Measurements from ENCODE around the gene SFXN3. TPM values are rescaled to one million over a fixed set of nuclear protein-coding genes. Genes with fewer than 3 reads are reported as not detected.
A peak's percentile ranks its signal among the peaks of the same experiment; 100 is the strongest.

The SFXN3 gene
- total RNA-seq, 4 donors from 2014 or later = 47.8 to 442 (median 53.1) TPM

GRCh38 chr10:101054876-101055275 is 23.8 kb downstream of the SFXN3 start:
- H3K27ac ChIP-seq = no peak overlapping the region
- in situ Hi-C loops (cut with MboI; ENCODE audit: low pct_ligation_motif_present in 1 of 4, low pct_unique_long_range_greater_than_20kb in 1 of 4, low sequenced_read_pairs in 3 of 4) (no loop called here), intact Hi-C loops (cut with DNase I; ENCODE audit: low total_unique reads) (no loop called here)
- H3K36me3 ChIP-seq = no peaks in the 10 kb centered on the region
- H3K9me3 ChIP-seq = no peaks in the 10 kb centered on the region
- DNase-seq = no peak
- TF ChIP-seq POLR2AphosphoS5 (IDR thresholded peaks at IDR 0.05) (no peak), POLR2A (IDR thresholded peaks at IDR 0.05) (no peak), EP300 (IDR thresholded peaks at IDR 0.05; ENCODE audit: low read depth) (no peak)
- TF ChIP-seq, protein P1, sequence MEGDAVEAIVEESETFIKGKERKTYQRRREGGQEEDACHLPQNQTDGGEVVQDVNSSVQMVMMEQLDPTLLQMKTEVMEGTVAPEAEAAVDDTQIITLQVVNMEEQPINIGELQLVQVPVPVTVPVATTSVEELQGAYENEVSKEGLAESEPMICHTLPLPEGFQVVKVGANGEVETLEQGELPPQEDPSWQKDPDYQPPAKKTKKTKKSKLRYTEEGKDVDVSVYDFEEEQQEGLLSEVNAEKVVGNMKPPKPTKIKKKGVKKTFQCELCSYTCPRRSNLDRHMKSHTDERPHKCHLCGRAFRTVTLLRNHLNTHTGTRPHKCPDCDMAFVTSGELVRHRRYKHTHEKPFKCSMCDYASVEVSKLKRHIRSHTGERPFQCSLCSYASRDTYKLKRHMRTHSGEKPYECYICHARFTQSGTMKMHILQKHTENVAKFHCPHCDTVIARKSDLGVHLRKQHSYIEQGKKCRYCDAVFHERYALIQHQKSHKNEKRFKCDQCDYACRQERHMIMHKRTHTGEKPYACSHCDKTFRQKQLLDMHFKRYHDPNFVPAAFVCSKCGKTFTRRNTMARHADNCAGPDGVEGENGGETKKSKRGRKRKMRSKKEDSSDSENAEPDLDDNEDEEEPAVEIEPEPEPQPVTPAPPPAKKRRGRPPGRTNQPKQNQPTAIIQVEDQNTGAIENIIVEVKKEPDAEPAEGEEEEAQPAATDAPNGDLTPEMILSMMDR (IDR thresholded peaks at IDR 0.05) = no peak
- H3K27me3 ChIP-seq = peaks cover 17% of the 10 kb centered on the region
- 92 to 100% methylated on average over 2 to 5 of the region's 5 CpGs for WGBS, 2 donors (ENCODE audit: low coverage in 1 of 2)
- H3K4me1 ChIP-seq = peaks cover 0 to 12% (median 9%) of the 10 kb centered on the region in 4 donors
- no peak overlapping the region for H3K4me3 ChIP-seq

DNA sequence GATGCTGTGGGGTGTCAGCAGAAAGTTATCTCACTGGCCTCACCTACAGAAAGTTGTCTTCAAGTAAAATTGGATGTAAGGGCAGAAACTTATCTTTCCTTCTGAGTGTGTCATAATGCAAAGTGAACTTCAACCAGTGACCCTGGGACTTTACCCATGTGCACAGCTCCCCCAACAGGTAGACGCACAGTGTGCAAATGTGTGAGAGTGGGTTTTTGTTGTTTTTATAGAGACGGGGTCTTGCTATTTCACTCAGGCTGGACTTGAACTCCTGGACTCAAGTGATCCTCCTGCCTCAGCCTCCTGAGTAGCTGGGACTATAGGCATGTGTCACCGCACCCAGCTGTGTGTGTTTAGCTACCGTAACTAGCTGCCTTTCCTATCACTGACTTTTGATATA is 24.4 kb downstream of the SFXN3 start:
- 63 to 90% methylated on average over 1 to 4 of the region's 4 CpGs for WGBS, 2 donors (ENCODE audit: low coverage in 1 of 2)
- Histone ChIP-seq H3K9me3 (no peaks in the 10 kb centered on the region), H3K4me3 (no peak overlapping the region), H3K27me3 (peaks cover 11% of the 10 kb centered on the region), H3K27ac (no peak overlapping the region), H3K4me1 (peaks cover 0 to 12% (median 9%) of the 10 kb centered on the region in 4 donors), H3K36me3 (no peaks in the 10 kb centered on the region)
- intact Hi-C loops (cut with DNase I; ENCODE audit: low total_unique reads) = no loop called here
- DNase-seq = no peak
- TF ChIP-seq, protein P1 (IDR thresholded peaks at IDR 0.05) = no peak
- no peak for TF ChIP-seq EP300 (IDR thresholded peaks at IDR 0.05; ENCODE audit: low read depth)
- TF ChIP-seq POLR2AphosphoS5 (IDR thresholded peaks at IDR 0.05) = no peak
- no peak for TF ChIP-seq POLR2A (IDR thresholded peaks at IDR 0.05)
- in situ Hi-C loops (cut with MboI; ENCODE audit: low pct_ligation_motif_present in 1 of 4, low pct_unique_long_range_greater_than_20kb in 1 of 4, low sequenced_read_pairs in 3 of 4) = no loop called here

DNA sequence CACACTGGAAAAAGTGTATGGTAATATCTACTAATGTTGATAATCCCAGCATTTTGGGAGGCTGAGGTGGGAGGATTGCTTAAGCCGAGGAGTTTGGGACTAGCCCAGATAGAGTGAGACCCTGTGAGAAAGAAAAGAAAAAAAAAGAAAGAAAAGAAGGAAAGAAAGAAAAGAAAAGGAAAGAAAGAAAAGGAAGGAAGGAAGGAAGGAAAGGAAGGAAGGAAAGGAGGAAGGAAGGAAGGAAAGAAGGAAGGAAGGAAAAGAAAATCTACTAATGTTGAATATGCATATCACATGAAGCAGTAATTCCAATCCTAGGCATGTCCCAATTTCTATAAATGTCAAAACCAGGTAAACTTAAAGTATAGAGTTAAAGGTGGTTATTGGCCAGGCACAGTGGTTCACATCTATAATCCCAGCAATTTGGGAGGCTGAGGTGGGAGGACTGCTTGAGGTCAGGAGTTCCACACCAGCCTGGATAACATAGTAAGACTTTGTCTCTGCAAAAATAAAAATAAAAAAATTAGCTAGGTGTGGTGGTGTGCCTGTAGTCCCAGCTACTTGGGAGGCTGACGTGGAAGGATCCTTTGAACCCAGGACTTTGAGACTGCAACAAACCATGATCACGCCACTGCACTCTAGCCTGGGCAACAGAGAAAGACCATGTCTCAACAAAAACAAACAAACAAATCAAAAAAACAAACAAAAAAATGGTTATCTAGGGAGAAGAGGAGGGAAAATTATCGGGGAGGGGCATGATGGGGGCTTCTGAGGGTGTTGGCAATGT is 25.5 kb downstream of the SFXN3 start:
- H3K27me3 ChIP-seq = no peaks in the 10 kb centered on the region
- in situ Hi-C loops (cut with MboI; ENCODE audit: low pct_ligation_motif_present in 1 of 4, low pct_unique_long_range_greater_than_20kb in 1 of 4, low sequenced_read_pairs in 3 of 4) = no loop called here
- no peak for DNase-seq
- H3K4me3 ChIP-seq = no peak overlapping the region
- peaks cover 3 to 16% (median 12%) of the 10 kb centered on the region in 4 donors for H3K4me1 ChIP-seq
- intact Hi-C loops (cut with DNase I; ENCODE audit: low total_unique reads) = no loop called here
- WGBS, 2 donors (ENCODE audit: low coverage in 1 of 2) = 89 to 95% methylated on average over 4 of the region's 4 CpGs
- no peaks in the 10 kb centered on the region for H3K9me3 ChIP-seq
- no peaks in the 10 kb centered on the region for H3K36me3 ChIP-seq
- no peak overlapping the region for H3K27ac ChIP-seq
- no peak for TF ChIP-seq POLR2A (IDR thresholded peaks at IDR 0.05)
- TF ChIP-seq EP300 (IDR thresholded peaks at IDR 0.05; ENCODE audit: low read depth) = no peak
- TF ChIP-seq, protein P1 (IDR thresholded peaks at IDR 0.05) = no peak
- TF ChIP-seq POLR2AphosphoS5 (IDR thresholded peaks at IDR 0.05) = no peak

DNA sequence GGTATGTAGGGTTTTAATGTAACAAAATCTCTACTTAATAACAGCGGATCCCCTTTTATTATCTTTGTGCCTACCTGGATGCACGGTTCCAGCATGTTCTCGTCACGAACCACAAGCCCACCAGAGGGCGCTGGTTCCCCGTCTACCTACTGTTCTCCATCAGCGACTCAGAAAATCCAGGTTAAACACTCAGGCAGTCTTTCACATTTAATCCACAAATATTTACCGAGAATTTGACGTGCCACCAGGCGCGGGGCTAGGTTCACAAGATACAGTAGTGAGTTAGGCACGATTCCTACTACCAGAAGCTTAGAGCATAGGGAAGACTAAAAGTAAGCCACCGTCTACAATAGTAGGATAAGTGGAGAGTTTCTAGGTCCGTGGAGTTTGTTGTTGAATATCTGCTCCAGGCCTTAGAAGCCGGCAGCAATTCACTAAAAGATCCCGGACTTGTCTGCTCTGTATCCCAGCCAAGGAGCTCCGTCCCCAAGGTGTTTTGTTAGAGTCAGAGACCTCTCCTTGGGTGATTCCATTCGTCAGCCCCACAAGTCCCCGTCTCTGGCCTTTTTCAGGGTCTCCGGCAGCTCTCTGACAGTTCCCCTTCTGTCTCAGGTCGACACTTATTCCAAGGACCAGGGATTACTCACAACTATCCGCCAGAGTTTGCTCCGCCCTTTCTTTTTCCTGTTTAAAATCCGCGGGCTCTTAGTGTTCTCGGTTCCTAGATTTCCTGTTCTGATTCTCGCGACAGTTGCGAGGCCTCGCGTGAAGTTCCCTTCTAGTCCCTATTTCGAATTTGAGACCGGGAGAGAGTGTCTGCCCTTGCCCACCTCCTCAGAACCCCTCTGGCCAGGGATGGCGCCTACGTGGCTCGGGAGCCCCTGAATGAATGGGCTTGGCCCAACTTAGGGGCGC is 29.3 kb downstream of the SFXN3 start:
- Histone ChIP-seq H3K4me1 (peaks cover 8 to 47% (median 35%) of the 10 kb centered on the region in 4 donors), H3K36me3 (no peaks in the 10 kb centered on the region), H3K9me3 (no peaks in the 10 kb centered on the region), H3K27ac (peak overlapping the region; percentile 94 to 97 (median 96)), H3K4me3 (peak overlapping the region; percentile 63 to 78 (median 74)), H3K27me3 (peaks cover 5% of the 10 kb centered on the region)
- no peak for TF ChIP-seq POLR2AphosphoS5 (IDR thresholded peaks at IDR 0.05)
- TF ChIP-seq, protein P1 (IDR thresholded peaks at IDR 0.05) = peak; percentile 88 to 90 (median 89)
- in situ Hi-C loops (cut with MboI; ENCODE audit: low pct_ligation_motif_present in 1 of 4, low pct_unique_long_range_greater_than_20kb in 1 of 4, low sequenced_read_pairs in 3 of 4) = no loop called here
- DNase-seq = peak; percentile 94
- intact Hi-C loops (cut with DNase I; ENCODE audit: low total_unique reads) = no loop called here
- 0 to 4% methylated on average over 5 to 37 of the region's 37 CpGs for WGBS, 2 donors (ENCODE audit: low coverage in 1 of 2)
